GM21360 (cell line): ENCODE data around the gene ARID5B.
A peak's percentile ranks its signal among the peaks of the same experiment; 100 is the strongest.
"Not testable (repeated sequence)": the region's sequence is repeated elsewhere in the genome, so short reads cannot be mapped to it uniquely, and the experiment has no call there.

Experiments
- ATAC-seq: cut with Tn5 transposase; IDR thresholded peaks from one replicate; pipeline ENCODE4 v1.9.1; 2021; ENCODE audit warnings: mild to moderate bottlenecking, moderate library complexity; ENCODE audit not compliant: unreplicated experiment

Gene ARID5B

GRCh38 chr10:62025134-62025794 lies 123.8 kb downstream of the ARID5B start:
- no peak for ATAC-seq

- no peak for ATAC-seq
Observed at GRCh38 chr10:62025901-62026879, 124.7 kb downstream of the ARID5B start.

- ATAC-seq: no peak
Observed at GRCh38 chr10:62027841-62028501, 126.5 kb downstream of the ARID5B start.

- ATAC-seq: not testable (repeated sequence)
Observed at GRCh38 chr10:62028502-62028842, 127.0 kb downstream of the ARID5B start.

- no peak for ATAC-seq
Observed at GRCh38 chr10:62029401-62029800, 127.9 kb downstream of the ARID5B start.

- no peak for ATAC-seq
Observed at GRCh38 chr10:62031507-62031906, 130.0 kb downstream of the ARID5B start.

- no peak for ATAC-seq
Observed at GRCh38 chr10:62033125-62033524, 131.6 kb downstream of the ARID5B start.

GRCh38 chr10:62034096-62034640 lies 132.7 kb downstream of the ARID5B start:
- ATAC-seq: no peak

GRCh38 chr10:62036186-62037081 lies 134.9 kb downstream of the ARID5B start:
- no peak for ATAC-seq

GRCh38 chr10:62037166-62037831 lies 135.8 kb downstream of the ARID5B start:
- ATAC-seq: no peak

- ATAC-seq: peak; percentile 10
Observed at GRCh38 chr10:62037890-62038608, 136.6 kb downstream of the ARID5B start.

- peak; percentile 58 for ATAC-seq
Observed at GRCh38 chr10:62038609-62039190, 137.2 kb downstream of the ARID5B start.

GRCh38 chr10:62039954-62040353 lies 138.5 kb downstream of the ARID5B start:
- ATAC-seq: no peak

GRCh38 chr10:62040881-62041280 lies 139.4 kb downstream of the ARID5B start:
- ATAC-seq: no peak

- no peak for ATAC-seq
Observed at GRCh38 chr10:62043421-62044021, 142.0 kb downstream of the ARID5B start.

GRCh38 chr10:62044566-62044965 lies 143.1 kb downstream of the ARID5B start:
- ATAC-seq: no peak

- ATAC-seq: no peak
Observed at GRCh38 chr10:62045765-62046521, 144.4 kb downstream of the ARID5B start.
